ENCODE measurements around the gene PHLDB1.
"Not testable (repeated sequence)": the region's sequence is repeated elsewhere in the genome, so short reads cannot be mapped to it uniquely, and the experiment has no call there.

The PHLDB1 gene

GRCh38 chr11:118572981-118573550 is 34.3 kb upstream of the PHLDB1 start:
- peak overlapping the region; percentile 98 for H3K4me3 ChIP-seq (ENCODE audit: low read depth, low read length)
- no peak for TF ChIP-seq CTCF (IDR thresholded peaks at IDR 0.05; ENCODE audit: low read depth, low read length)

- no peak for TF ChIP-seq CTCF (IDR thresholded peaks at IDR 0.05; ENCODE audit: low read depth, low read length)
- H3K4me3 ChIP-seq (ENCODE audit: low read depth, low read length) = no peak overlapping the region; the same call in none of the 2 replicates
Measured at GRCh38 chr11:118574636-118575035, 32.8 kb upstream of the PHLDB1 start.

- not testable (repeated sequence) for H3K4me3 ChIP-seq (ENCODE audit: low read depth, low read length)
Measured at GRCh38 chr11:118577995-118578394, 29.4 kb upstream of the PHLDB1 start.

- TF ChIP-seq CTCF (IDR thresholded peaks at IDR 0.05; ENCODE audit: low read depth, low read length) = no peak
- H3K4me3 ChIP-seq (ENCODE audit: low read depth, low read length) = no peak overlapping the region
Measured at GRCh38 chr11:118581057-118581456, 26.4 kb upstream of the PHLDB1 start.

- TF ChIP-seq CTCF (IDR thresholded peaks at IDR 0.05; ENCODE audit: low read depth, low read length) = no peak
- no peak overlapping the region for H3K4me3 ChIP-seq (ENCODE audit: low read depth, low read length)
Measured at GRCh38 chr11:118587952-118588351, 19.5 kb upstream of the PHLDB1 start.

- TF ChIP-seq CTCF (IDR thresholded peaks at IDR 0.05; ENCODE audit: low read depth, low read length) = no peak
- no peak overlapping the region for H3K4me3 ChIP-seq (ENCODE audit: low read depth, low read length)
Measured at GRCh38 chr11:118592616-118593367, 14.6 kb upstream of the PHLDB1 start.

GRCh38 chr11:118594984-118595383 is 12.4 kb upstream of the PHLDB1 start:
- TF ChIP-seq CTCF (IDR thresholded peaks at IDR 0.05; ENCODE audit: low read depth, low read length) = peak; percentile 41
- H3K4me3 ChIP-seq (ENCODE audit: low read depth, low read length) = not testable (repeated sequence)
